GM21737 (cell line): ENCODE data around the gene DLGAP1.
"Not testable (repeated sequence)": the region's sequence is repeated elsewhere in the genome, so short reads cannot be mapped to it uniquely, and the experiment has no call there.

ENCODE experiments used
- ATAC-seq: cut with Tn5 transposase; IDR thresholded peaks from one replicate; pipeline ENCODE4 v1.9.1; 2021; ENCODE audit warnings: mild to moderate bottlenecking, moderate library complexity; ENCODE audit not compliant: unreplicated experiment

The DLGAP1 gene

GRCh38 chr18:3652380-3653262, 802.5 kb downstream of the DLGAP1 start:
- ATAC-seq: no peak

GRCh38 chr18:3651266-3651665, 803.8 kb downstream of the DLGAP1 start:
- no peak for ATAC-seq

- not testable (repeated sequence) for ATAC-seq
Measured at GRCh38 chr18:3650521-3651042, 804.5 kb downstream of the DLGAP1 start.

- ATAC-seq: no peak
Measured at GRCh38 chr18:3649633-3650426, 805.3 kb downstream of the DLGAP1 start.

DNA sequence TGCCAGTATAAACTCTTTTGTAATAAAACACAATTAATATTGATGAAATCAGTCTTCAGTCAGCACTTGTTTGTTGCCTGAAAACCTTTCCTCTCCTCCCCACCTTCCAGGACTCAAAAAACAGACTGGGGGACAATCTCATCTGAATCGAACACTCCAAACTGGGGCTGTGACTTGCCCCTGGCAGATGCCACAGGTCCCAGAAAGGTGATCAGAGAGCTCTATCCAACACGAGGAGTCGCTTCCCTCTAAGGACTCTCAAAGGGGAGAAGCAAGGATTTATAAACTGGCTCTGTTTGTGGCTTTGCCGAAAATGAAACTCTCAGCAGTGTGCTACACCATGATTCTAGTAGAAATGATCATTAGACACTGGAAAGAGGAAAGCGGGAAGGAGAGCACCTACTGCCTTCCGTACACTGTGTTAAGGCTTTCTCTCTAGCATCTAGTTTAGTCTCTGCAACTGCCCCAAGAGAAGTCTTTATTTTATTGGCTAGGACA, 805.9 kb downstream of the DLGAP1 start:
- no peak for ATAC-seq

DNA sequence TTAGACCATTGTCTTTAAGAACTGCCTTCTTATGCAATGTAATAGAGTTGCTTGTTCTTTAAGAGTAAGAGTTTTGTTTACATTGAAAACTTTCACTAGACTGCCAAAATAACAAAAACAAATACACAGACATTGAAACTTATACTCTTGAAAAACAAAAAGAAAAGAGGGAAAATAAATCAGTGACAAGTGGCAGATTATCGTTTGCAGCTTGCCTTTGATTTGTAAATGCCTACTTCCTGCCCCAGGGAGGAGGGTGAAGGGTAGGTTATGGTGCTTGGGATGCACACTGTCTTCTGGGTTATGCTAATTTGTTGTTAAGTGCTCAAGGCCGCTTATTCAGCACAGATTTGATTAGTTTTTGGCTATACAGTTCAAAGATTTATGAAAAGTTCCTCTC, 806.5 kb downstream of the DLGAP1 start:
- ATAC-seq: no peak

DNA sequence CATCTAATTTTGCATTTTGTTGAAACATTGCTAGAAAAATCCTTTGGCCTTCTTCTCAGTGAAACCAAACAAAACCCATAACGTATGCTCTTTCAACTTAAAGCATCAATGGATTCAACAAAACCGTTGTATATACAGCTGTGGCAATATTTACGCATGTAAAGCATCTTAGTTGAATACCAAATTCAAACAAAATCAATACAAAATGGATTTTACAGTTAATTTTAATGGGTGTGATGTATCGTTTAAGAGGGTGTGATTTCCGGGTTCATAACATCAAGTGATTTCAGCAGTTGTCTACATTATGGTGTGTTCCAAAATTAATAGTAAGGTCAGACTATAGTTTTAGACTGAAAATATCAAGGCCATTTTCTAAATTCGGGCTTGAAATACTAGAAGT, 806.9 kb downstream of the DLGAP1 start:
- ATAC-seq: no peak

DNA sequence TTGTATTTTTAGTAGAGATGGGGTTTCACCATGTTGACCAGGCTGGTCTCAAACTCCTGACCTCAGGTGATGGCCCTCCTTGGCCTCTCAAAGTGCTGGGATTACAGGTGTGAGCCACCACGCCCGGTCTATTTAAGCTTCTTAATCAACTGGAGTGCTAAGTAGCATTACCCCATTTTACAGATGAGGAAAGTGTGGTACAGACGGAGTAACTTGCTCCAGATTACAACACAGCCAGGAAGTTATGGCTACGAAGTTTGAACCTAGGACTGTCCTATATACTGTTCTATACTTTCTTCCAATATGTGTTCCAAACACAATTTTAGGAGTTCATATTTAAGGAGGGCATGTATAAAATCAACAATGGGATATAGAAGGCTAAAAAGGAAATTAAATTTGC, 807.5 kb downstream of the DLGAP1 start:
- ATAC-seq: no peak

DNA sequence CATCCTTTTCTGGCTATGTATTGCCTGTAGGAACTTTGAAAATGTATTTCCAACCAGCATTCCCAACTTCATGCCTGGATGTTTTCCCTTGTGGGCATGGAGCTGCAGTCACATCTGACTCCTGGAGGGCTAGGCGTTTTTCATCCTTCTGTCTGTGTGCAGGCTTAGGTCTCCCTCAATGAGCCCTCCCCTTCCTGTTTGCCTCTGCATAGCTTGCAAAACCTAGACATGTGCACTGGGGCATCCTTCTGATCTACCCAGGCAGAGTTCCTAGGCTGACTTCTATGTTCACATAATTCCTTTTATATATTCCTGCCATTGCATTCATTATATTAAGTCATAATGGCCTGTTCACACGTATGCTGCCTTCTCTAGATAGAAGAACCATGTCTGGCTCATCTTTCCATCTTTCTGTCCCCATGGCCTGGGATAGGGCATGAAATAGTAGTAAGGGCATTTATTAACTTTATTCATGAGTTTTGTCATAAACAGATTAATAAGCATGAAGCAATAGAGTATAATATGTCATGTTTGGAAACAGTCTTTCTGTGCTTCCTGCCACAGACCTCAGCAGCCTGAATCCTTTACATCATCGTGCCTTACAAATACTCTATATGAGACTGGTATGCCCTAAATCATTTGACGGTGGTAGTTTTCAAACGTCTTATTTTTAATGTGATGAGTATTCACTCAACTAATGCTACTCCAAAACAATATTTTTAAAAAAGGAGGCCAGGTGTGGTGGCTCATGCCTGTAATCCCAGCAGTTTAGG, 809.5 kb downstream of the DLGAP1 start:
- ATAC-seq: no peak

DNA sequence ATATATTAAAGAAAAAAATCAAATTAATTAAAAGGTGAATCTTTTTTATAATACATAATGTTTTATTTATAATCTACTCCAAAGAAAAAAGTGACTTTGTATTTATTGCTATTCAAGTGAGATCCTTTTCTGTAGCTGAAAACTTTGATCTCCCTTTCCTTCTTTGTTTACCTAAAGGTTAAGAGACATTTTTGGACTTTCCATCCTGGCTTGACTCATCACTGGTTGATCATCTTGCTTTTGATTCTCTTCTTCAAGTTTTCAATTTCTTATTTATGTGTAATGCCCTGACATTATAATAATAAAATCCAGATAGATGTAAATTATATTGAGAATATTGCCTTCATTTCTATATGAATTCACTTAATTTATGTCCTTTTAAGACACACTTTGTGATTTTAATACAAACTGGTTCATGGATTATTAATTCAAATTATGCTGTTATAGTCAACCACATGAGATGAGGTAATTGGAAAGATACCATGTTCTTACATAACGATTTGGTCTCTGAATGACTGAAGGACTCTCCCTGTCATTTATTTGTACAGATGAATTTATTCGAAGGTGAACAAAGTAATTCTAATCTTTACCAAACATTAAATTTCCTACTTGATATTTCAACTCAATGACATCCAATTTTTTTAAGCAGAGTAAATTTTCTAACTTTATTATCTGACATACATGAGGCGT, 820.7 kb downstream of the DLGAP1 start:
- ATAC-seq: no peak

DNA sequence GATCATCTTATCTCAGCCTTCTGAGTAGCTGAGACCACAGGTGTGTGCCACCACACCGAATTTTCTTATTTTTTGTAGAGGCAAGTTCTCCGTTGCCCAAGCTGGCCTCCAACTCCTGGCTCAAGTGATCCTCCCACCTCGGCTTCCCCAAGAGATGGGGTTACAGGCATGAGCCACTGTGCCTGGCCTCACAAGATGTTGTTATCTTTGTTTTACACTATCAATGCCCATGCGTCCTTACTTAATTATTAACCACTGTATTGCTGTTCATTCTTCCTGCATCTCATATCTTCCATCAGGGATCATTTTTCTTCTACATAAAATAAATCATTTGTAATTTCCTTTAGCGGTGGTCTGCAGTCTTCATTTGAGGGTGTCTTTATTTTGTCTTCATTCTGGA, 823.2 kb downstream of the DLGAP1 start:
- no peak for ATAC-seq

GRCh38 chr18:3626929-3627458, 828.1 kb downstream of the DLGAP1 start:
- ATAC-seq: no peak

GRCh38 chr18:3625742-3626091, 829.4 kb downstream of the DLGAP1 start:
- ATAC-seq: no peak

DNA sequence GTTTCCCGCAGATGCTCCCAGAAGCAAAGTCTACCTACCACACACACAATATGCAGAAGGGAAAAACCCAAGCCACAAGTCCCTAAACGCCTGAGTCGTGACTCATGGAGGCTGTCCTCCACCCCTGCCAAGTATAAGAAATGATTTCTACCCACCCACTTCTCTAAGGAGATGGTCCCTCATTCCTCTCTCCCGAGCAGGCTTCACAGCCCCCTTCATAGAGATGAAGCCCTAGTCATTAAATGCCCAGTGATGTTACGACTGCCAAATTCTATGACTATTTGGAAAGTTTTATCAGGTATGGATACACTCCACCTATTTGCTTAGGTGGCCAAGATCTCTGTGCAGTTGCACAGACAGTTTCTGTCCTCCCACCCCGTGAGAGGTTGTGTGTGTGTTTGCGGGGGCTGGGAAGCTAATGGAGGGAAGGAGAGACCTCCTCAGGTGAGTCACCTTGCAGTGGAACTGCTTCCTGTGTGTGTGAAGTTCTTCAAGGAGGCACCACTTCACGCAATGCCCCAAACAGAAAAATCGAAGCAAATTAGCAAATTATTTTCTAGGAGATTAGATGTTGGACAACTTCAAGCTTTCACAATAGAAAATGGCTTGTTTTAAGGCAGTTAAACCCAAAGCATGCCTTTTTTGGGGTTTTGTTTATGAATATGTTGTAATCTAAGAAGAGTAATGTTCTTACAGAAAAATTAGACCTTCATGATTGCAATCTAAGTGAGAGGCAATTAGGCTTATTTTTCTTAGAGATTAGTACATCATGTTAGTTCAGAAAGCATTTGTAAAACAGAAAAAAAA, 830.0 kb downstream of the DLGAP1 start:
- ATAC-seq: no peak

DNA sequence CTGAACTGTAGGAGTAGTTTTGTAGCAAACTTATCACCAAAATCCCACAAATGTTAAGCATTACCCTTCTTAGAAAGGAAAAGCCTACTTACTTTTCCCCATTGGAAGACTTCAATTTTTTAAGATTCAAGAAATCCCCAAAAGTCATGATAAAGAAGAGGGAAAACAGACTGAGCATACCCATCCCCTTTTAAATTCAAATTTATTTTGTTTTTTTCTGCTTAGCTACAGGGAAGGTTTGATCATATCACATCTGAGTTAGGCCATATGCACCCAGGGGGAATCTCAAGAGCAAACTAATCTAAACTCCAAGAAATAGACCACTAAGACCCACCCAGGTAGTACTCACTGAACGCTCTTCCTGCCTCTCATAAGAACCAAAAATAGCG, 830.6 kb downstream of the DLGAP1 start:
- ATAC-seq: no peak

DNA sequence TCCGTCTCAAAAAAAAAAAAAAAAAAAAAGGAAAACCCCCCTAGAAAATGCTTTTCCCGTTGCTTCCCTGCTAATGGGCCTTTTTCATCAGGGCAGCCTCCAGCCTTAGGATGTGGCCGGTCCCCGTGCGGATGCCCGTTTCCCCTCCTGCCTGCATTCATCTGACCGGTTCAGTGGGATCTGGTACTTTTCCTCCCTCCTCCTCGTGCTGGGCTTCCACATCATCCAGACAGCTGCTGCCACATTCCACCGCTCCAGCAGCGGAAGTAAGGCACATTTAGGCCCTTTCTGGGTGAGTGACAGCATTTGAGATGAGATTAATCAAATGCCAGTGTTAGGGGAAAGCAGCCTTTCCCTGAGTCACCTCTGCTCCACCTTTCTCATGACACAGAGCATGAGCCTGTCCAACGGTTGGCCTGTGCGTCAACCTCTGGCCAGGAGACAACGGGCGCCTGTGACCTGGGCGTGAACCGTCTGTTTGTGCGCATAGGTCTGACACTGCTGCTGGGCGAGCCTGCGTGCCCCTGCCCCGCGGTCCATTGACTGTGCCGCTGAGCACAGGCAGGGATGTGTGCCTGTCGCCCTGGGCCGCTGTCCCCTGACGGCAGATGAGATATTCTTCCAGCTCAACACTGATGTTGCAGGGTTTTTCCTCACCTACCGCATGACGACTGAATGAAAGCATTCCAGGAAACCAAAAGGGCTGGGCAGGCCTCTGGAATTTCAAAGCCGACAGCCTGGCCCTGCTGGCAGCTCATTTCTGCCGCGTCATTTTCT, 831.1 kb downstream of the DLGAP1 start:
- no peak for ATAC-seq

DNA sequence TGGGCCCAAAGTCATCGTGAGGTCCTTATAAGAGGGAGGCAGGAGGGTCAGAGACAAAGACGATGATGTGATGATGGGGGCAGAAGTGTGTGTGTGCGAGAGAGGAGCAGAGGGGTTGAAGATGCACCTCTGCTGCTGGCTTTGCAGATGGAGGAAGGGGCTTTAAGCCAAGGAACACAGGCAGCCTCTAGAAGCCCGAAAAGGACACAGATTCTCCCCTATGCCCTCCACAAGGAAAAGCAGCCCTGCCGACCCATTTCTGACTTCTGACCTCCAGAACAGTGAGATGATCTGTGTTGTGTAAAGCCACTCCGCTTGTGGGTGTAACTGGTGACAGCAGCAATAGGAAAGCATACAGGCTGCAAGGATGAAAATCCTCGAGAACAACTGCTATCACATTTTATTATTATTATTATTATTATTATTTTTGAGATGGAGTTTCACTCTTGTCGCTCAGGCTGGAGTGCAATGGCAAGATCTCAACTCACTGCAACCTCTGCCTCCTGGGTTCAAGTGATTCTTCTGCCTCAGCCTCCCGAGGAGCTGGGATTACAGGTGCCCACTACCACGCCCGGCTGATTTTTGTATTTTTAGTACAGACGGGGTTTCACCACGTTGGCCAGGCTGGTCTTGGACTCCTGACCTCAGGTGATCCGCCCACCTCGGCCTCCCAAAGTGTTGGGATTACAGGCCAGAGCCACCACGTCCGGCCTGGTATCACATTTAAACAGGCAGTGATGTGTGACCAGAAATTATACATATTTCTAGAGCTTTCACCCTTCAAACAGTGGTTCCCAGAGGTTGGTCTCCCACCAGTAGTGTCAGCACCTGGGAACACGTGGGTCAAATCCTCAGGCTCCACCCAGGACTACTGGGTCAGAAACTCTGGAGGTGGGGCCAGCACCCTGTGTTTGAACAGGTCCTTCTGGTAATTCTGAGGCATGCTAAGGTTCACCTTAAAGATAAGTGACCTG, 834.7 kb downstream of the DLGAP1 start:
- no peak for ATAC-seq
